ENCODE data around the gene SEC16A.
"Not testable (repeated sequence)": the region's sequence is repeated elsewhere in the genome, so short reads cannot be mapped to it uniquely, and the experiment has no call there.

SEC16A gene

GRCh38 chr9:136437430-136437829 lies 45.4 kb downstream of the SEC16A start:
- no peak for DNase-seq

GRCh38 chr9:136436055-136436634 lies 46.7 kb downstream of the SEC16A start:
- DNase-seq: no peak

- no peak for DNase-seq
These were observed 48.2 kb downstream of the SEC16A start for GRCh38 chr9:136434580-136435169.

DNA sequence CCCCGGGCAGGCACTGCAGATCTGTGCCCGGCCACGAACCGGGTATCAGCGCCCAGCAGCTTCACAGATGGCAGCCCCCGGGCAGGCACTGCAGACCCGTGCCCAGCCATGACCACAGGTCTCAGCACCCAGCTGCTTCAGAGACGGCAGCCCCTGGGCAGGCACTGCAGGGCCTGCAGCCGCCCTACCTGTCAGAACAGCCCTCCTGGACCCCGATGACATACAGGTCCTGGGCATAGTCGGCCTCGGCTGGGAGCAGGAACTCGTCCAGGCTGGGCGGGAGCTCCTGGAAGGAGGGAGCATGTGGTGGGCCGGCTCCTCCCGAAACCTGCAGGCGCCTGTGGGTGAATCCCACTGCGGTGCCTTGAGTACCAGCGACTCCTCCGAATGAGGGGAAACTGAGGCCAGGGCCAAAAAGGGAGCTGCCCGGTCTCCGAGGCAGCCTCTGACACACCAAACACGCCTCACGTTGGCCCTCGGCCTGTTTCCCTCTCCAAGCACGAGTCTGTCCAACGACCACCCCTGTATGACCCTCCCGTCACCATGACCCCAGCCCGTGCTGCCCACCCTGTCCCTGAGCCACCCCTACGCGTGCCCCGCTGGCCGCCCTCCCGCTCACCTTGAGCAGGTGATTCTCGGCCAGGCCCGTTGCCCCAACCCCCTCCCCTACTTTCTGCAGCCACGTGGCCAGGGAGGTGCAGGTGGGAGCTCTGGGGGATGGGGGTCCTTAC lies 48.8 kb downstream of the SEC16A start:
- DNase-seq: no peak

GRCh38 chr9:136433043-136433715 lies 49.7 kb downstream of the SEC16A start:
- no peak for DNase-seq

- DNase-seq: no peak
These were observed 50.2 kb downstream of the SEC16A start for GRCh38 chr9:136432591-136432990.

DNA sequence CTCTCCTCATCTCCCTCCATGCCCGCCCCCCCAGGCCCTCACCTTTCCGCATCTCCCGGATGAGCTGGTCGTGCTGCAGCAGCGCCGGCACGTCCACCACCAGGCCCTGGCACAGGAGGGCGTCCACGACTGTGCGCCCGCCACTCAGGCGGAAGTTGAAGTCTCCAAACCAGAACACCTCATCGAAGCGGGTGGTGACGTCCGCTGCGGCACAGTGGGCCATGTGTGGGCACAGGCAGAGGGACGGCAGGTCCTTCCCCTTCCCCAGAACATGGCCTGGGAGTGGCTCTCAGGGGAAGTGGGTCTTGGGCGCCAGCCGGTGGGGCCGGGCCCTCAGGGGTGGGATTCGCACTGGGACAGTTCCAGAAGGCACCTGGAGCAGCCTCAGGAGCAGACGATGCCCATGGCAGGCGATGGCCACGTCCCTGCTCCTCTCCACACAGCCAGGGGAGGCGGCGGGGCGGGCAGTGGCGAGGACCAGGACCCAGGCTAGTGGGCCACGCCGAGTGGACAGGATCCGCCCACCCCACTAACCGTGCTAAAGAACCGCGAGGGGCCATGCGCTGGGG lies 51.0 kb downstream of the SEC16A start:
- no peak for DNase-seq

DNA sequence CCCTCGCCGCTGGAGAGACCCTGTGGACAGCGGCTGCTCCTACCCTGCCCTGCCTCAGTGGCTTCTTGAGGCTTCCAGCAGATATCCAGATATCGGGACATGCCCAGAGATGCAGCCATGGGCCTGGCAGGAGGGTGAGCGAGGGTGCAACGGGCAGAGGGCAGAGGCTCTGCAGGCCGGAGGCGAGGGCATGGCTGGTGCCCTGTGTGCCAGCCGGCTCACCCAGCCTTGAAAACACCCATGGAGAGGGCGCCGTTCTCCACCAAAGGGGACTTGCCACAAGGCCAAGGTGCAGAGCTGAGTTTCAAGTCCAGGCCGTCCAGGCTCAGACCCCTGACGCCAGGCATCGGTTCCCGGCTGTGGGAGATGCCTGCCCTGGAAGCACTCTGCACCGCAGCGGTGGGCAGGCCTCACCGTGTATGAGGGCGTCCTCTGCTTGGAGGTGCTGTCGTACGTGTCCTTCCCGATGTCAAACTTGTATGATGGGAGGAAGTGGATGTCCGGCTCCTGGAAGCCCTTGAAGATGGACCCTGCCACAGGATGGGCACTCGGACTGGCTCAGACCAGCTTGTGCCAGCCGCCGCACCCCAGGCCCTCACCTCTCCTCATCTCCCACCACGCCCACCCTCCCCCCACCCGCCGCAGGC lies 52.1 kb downstream of the SEC16A start:
- no peak for DNase-seq

GRCh38 chr9:136429683-136430491 lies 53.0 kb downstream of the SEC16A start:
- no peak for DNase-seq

DNA sequence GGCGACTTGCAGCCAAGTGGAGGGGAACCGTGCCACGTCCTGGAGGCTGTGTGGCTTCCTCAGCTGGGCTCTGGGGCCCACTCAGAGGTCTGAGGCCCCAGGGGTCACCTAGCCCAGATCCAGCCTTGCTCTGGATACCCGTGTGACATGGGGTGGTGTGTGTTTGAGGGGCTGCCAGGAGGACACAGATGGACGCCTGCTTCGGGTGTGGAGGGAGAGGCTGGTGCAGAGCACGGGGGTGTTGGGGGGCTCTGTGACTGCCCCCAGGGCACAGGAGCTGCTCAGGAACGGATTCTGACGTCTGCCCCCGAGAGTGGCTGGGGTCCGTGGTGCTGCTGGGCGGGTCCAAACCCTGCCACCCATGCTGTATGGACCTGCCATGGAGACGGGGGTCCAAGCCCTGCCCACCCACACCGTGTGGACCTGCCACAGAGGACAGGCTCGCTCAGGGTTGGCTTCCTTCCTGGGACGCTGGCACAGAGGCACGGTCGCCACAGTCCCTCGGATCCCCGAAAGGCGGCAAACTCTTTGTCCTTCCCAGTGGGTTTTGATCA lies 53.7 kb downstream of the SEC16A start:
- no peak for DNase-seq

DNA sequence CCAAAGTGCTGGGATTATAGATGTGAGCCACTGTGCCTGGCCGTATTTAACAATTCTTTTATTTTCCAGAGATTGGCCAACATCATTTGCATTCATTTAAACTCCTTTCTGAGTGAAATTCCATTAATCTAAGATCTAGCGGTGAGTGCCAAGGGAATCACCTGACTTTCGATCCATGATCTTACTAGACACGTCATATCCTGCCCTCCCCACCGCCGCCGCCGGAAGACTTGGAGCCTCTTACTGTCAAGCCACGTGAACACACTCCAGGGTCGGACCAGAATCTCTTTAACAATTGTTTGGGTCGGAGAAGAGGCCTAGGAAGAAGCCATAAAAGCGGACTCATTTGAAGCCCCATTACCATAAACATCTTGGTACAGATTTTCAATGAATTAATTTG lies 56.1 kb downstream of the SEC16A start:
- no peak for DNase-seq

DNA sequence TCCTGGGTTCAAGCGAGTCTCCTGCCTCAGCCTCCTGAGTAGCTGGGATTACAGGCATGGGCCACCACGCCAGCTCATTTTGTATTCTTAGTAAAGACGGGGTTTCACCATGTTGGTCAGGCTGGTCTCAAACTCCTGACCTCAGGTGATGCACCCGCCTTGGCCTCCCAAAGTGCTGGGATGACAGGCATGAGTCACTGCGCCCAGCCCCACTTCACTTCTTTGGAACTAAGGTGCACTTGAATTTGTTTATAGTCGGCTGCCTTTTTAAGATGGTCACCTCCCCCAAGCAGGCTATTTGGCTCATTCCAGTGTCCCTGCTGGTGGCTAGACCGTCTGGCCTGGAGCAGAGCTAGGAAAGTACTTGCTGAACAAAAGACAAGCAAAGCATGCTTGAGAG lies 57.5 kb downstream of the SEC16A start:
- DNase-seq: not testable (repeated sequence)

DNA sequence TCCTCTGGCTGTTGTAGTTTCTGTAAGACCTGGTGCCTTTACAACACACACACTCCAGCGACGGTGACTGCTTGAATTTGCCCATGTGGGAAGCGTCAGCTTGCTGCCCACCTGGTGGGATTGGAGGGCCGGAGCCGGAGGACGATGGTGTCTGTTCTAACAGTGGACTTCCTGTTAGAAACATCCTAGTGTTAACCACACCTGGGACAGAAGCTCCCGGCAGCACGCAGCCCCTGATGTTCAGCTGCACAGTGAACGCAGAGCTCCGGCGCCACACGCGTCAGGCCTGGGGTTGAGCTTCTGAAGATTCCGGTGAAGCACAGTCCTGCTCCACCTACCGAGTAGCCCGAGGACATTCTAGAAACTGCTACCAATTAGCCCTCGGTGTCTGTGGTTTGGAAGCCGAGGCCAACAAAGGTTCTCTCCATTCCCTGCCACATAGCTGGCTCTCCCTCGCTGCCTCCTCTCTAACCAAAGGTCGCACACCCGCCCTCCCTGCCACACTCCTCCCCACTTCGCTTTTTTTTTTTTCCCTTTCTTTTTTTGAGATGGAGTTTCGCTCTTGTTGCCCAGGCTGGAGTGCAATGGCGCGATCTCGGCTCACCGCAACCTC lies 58.0 kb downstream of the SEC16A start:
- DNase-seq: no peak

- DNase-seq: no peak
These were observed 59.3 kb downstream of the SEC16A start for GRCh38 chr9:136423432-136424146.

GRCh38 chr9:136422876-136423275 lies 60.0 kb downstream of the SEC16A start:
- DNase-seq: no peak

GRCh38 chr9:136421791-136422190 lies 61.0 kb downstream of the SEC16A start:
- no peak for DNase-seq

- no peak for DNase-seq
These were observed 63.8 kb downstream of the SEC16A start for GRCh38 chr9:136419092-136419420.

- DNase-seq: no peak
These were observed 64.4 kb downstream of the SEC16A start for GRCh38 chr9:136418182-136419091.

GRCh38 chr9:136416914-136417313 lies 65.9 kb downstream of the SEC16A start:
- DNase-seq: no peak

DNA sequence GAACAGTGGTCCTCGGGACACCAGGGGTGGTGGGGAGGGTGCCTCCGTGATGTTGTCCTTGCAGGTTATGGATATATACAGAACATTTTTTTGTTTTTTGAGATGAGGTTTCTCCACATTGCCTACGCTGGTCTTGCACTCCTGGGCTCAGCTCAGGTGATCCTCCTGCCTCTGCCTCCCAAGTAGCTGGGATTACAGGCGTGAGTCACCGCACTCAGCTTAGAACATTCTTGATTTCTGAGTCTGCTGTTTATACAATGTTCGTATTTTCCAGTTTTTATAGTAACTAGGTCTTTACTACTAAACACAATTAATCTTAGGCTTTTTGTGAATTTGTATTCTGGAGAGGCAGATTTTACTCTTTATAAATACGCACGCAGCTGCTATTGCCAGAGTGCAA lies 66.4 kb downstream of the SEC16A start:
- no peak for DNase-seq
